DMS53 treated with DMSO at 0.1 percent for 48 hours (cell line): ENCODE results near the gene TFF2.

Source experiments
- DNase-seq: peaks from one replicate; lab custom pipeline; 2025; ENCODE audit not compliant: unreplicated experiment; lab: John Stamatoyannopoulos, UW

TFF2 gene

DNA sequence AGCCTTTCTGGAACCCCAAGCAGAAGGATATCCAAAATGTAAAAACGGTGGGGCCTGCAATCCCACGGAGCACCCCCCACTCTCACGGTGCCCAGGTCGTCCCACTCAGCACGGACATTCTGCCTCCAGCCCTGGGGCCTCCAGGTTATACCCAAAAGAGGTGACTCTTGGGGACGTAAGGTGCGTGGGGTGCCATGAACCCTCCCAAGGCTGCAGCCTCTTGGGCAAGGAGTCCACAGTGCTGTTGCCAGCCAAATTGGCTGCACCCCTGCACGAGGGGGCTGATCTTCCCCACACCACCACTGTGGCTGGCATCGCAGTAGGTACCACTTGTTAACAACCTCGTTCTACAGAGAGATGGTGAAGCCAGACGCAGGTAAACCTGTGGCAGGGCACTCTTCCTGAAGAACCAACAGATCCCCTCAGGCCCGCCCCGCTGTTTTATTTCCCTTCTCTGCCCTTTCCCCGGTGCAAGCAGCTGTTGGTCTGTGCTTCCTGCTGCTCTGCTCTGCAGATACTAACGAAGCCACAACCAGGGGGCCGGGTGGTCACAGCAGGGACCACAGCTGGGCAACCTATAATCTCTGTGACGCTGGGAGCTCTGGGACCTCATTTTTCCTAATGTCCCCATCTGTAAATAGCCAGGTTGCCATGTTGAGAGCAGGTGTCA is 44.3 kb downstream of the TFF2 start:
- no peak for DNase-seq

DNA sequence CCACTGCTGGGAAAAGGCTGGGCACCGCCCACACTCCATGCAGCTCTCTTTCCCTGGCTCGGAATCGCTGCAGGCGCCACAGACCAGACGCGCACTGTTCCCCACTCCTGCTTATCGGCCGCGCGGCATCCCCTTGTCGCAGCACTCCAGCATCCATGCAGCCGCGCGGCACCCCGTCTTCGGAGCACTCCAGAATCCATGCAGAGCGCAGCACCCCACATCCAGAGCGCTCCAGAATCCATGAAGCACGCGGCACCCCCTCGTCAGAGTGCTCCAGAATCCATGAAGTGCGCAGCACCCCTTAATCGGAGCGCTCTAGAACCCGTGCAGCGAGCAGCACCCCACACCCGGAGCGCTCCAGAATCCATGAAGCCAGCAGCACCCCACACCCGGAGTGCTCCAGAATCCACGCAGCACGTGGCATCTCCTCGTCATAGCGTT is 45.1 kb downstream of the TFF2 start:
- no peak for DNase-seq

DNA sequence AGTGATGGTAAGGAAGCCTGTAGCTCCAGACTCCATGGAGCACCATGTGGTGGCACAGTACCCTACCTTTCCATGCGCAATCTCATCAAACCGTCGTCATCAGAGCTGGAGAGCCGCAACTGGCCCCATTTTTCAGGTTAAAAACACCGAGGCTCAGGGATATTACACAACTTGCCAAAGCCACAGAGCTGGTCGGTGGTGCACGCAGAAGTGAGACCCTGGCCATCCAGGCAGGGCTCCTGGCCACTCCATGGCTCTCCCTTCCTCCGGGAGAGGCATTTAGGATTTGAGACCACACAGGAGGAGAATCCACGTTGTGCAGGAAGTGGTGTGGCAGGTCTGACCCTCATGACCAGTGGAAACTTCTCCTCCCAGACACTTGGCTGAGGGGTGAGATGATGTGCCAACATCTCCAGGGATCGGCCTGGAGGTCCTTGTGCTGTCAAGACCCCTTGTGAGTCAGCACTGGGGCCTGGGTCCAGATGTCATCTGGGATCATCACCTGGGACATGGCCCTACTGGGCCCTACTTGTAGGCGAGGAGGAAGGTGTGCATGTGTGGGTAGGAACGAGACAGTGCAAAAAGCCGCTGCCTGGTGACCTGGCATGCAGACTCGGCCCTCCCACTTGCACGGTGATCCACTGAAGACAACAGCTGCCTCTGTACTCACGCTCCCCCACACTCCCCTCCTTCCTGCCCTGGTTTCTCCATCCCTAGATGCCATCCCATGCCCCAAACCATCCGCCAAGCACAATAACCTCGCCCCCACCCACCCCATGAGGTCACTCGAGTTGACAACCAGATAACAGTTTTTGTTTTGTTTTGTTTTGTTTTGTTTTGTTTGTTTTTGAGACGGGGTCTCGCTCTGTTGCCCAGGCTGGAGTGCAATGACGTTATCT is 46.0 kb downstream of the TFF2 start:
- DNase-seq, result no peak

DNA sequence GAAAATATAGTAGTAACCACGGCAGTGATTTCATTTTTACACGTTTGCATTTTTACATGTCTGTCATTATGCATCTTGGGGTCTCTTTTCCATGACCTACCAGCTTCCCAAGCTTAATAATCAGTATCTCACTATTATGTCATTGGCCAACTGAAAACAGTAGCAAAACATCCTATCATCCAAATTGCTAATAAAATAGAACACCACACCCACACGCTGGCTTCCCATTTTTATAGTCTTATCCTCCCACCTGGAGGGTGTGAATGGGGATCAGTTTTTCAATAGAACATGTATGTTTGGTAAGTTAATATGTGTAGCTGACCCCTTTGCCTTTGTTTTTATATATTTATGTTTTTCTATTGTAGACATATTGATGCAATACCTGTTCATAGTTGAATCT is 47.4 kb downstream of the TFF2 start:
- DNase-seq, result no peak

DNA sequence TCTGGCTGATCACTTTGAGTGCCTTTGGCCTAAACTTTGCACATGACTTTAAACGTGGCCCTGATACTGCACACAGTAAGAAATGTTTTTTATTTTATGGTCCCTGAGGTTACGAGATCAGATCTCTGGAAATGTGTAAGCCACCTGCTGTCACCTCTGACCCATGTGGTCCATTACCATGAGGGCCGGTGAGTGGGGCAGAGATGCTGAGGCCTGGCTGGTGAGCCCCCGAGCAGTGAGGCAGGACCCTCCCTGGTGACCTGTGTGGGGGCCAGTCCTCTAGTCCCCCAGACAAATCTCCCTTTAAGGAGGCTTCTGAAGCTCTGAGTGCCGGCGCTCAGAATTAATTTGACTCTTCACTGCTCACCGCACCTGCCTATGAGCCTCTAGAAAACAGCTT is 48.0 kb downstream of the TFF2 start:
- DNase-seq, result no peak

DNA sequence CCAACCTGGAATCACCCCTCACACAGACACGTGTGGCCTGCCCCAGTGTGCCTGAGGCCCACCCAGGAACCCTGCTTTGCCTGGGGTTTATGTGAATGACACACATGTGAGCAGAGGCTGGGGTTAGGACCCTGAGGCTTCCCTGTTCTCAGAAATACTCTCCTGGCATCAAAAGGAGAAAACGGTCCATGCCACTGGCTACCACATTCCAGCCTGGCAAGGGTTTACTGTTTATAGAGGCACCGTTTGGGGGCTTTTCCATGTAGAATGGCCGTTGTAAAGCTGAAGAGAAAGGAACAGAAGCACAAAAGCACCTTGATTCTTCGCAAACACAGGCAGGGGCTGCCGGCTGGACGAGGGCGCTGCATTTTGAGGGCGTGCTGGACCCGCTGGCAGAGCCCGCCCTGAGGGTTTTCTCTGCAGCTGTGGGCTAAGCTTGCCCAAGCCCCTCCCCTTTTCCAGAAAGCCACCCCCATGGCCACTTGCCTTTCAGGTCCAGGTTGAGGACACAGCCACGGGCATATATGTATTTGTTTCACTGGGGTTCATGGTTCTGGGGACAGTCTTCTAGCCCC is 48.6 kb downstream of the TFF2 start:
- no peak for DNase-seq

DNA sequence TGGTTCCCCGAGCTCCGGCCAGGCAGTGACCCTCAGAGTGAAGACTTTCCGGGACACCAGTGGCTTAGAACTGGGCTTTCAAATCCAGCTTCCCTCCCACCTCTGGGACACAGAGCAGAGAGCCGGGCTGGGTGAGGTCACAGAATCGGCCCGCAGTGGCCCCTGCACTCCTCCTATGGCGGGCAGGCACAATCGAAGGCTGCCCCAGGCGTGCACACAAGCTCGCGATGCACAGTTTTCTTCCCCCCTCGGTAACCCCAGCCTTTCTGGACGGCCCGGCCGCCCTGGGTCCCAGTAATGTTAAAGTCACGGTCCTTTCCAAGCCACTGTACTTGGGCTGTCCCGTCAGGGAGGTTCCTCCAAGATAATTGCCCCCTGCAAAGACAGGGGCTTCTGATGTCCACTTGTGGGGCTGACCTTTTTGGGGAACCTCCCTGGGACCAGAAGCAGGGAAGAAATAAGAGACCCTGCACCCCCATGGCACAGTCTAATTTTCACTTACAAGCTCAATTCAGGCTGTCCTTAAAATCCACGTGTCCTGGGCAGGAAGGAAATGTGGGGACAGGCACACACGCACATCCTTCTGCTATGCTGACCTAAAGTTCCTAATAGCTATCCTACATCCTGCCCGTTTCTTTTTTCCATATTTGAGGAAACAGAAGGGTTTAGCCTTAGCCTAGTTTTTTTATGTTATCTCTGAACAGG is 49.3 kb downstream of the TFF2 start:
- DNase-seq, result no peak

DNA sequence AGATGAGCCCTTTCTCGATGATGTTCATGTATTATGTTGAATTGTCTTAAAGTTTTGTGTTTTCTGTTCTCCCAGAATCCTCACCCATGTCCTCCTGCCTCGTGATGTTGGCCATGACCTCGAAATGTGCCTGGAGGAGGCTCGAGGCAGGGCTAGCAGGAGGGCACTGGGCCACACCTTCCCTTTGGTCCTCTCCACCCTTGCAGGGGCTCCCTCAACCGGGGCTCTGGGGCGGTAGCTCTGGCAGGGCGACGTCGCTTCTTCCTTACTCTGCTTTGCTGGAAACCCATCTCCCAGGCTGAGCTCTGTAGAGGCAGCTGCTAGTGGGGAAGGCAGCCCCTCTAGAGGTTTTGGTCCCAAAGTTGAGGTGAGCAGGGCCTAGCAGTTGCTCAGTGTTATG is 49.8 kb downstream of the TFF2 start:
- DNase-seq, result no peak

DNA sequence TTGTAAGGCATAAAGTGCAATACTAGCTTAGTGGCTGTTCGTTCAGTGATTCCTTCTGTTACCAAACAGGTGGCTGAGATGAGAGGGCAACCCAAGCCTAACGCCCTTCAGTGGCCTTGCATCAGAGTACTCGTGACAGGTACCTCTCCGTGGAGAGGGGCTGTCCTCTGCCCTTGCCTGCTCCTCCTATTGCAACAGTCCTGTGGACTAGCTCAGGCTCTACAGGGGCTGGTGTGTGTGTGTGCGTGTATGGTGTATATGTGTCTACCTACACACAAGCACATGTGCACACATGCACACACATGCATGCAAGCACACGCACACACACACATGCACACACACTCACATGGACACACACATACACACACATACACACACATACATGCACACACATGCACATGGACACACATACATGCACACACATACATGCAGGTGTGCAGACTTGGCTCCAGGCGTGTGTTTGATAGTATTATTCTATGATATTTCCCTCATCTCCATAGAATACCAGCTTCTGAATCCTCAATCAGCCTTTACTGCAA is 50.7 kb downstream of the TFF2 start:
- no peak for DNase-seq

DNA sequence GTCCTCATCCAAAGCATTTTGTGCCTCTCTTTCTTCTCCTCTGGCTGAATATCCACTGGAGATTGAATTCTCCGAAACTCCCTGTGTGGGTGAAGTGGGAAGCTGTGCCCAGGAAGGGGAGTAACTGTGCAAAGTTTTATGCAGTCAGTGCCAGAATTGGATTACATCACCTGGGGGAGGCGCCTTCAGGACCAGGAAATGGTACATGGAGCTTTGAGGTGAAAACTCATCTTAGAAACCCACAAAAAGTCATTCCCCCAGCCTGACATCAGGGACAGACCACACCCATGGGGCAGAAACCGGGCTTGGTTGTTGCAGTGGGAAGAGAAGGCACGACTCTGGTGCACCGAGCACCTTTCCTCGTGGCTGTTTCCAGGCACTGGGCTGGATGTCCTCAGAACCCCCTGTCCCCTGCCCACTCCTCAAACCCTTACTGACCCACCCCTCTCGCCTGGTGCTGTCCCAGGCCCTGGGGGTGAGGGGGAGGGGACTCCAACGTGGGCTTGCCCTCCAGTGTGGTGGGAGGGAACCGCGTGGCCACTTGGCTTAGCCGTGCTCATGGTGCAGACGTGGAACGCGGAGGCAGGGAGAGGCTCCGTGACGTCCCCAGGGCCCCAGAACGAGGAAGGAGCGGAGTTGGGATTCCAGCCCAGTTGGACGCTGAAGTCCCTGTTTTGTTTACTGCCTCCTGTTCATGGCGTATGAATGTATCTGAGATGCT is 51.3 kb downstream of the TFF2 start:
- no peak for DNase-seq

DNA sequence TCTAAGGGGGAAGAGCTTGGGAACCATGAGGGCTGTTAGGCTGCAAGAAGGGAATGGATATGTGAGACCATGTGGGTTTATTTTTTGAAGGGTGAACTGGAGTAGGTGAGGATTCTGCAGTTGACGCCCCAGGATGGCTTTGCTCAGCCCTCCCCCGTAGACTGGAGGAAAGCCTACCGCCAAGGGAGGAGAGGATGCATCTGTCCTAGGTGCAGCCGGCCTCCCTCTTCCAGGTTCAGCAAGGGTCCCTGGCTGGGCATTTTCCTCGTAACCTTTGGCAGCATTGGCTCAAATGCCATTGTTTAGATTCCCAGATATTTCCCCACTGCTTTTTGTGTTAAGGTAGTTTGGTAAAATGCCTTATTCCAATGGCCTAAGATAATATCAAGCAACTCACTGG is 52.1 kb downstream of the TFF2 start:
- no peak for DNase-seq

DNA sequence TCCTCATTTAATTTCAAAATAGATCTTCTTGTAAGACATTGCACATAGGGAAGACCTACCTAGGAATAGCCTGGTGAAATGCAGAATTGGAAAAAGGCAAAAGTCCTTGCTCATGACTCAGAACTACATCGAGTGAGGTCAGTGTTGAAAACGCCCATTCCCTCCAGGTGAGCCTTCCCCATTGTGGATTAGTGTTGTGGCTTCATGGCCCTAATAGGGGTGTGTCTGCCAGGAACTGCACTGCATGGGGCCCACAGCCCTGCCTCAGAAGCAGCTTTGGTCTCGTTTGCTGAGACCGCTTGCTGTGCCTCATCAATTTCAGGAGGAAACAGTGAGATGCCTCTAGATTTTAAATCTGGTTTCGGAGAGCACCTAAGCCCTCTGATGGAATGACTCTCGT is 52.6 kb downstream of the TFF2 start:
- DNase-seq, result no peak

DNA sequence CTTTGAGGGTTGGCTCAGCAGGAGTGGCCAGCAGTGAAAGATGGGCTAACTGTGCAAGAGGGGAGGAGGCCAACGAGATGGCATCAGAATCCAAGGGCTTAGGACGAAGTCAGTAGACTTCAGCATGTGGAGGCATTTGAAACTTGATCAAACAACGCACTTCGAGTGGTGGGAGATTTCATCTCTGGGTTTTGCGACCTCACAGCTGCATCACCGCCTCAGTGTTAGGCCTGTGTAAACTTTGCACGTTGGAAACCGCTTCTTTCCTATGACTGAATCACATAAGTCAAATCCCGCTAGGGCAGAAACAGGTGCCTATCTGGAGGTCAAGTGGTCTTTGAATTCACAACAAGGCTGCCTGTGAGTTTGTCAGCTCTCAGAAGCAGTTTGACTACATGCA is 53.4 kb downstream of the TFF2 start:
- DNase-seq, result no peak

DNA sequence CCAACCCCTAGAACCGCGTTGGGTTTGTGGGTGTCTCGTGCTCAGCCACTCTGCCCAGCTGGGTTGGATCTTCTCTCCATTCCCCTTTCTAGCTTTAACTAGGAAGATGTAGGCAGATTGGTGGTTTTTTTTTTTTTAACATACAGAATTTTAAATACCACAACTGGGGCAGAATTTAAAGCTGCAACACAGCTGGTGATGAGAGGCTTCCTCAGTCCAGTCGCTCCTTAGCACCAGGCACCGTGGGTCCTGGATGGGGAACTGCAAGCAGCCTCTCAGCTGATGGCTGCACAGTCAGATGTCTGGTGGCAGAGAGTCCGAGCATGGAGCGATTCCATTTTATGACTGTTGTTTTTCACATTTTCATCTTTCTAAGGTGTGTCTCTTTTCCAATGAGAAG is 54.3 kb downstream of the TFF2 start:
- DNase-seq, result no peak
